GM21367 (cell line): ENCODE measurements around the gene OLFM2.
"Not testable (repeated sequence)": the region's sequence is repeated elsewhere in the genome, so short reads cannot be mapped to it uniquely, and the experiment has no call there.

Experiments
- ATAC-seq: cut with Tn5 transposase; IDR thresholded peaks from one replicate; pipeline ENCODE4 v1.9.1; 2021; ENCODE audit not compliant: unreplicated experiment

OLFM2 gene

DNA sequence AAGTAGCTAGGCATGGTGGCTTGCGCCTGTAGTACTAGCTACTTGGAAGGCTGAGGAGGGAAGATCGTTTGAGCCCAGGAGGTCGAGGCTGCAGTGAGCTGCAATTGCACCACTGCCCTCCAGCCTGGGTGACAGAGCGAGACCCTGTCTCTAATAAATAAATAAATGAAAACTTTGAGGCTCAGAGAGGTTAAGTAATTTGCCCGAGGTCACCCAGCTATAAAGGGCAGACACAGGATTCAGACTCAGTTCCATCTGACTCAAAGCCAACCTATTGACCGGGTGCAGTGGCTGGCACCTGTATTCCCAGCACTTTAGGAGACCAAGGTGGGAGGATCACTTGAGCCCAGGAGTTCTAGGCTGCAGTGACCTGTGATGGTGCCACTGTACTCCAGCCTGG, 7.4 kb upstream of the OLFM2 start:
- ATAC-seq: no peak

DNA sequence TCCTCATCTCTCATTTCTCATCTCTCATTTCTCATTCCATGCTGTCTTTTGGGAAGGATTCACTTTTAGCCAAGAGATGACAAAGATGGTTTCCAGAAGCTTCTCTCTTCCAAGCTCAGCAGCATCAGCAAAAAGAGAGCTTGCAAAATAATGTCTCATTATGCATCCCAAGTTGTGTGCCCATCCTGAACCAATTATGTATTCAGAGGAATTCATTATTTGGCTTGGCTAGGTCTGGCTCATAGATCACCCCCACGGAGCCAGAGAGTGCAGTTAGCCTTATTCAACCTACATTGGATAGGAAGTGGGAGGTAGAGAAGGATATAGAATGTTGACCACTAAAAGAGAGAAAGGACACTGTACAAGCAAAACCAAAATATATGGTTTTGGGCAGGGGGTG, 5.4 kb upstream of the OLFM2 start:
- ATAC-seq: no peak

DNA sequence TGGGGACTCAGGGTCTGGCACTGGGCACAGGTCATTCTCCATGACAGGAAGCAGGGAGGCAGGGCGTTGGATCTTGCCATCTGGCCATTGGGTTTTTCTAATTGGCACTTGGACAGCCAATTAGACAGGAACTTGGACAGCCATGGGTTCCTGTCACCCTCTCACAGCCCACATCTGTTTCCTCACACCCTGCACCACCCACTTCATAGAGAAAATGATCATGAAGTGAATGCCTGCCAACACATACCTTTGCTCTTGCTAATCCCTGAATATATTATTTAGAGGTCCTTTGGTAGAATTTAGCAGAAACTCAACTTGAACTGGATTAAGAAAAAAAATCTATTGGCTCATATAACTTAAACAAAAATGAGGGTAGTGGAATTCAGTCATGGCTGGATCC, 4.9 kb upstream of the OLFM2 start:
- no peak for ATAC-seq

DNA sequence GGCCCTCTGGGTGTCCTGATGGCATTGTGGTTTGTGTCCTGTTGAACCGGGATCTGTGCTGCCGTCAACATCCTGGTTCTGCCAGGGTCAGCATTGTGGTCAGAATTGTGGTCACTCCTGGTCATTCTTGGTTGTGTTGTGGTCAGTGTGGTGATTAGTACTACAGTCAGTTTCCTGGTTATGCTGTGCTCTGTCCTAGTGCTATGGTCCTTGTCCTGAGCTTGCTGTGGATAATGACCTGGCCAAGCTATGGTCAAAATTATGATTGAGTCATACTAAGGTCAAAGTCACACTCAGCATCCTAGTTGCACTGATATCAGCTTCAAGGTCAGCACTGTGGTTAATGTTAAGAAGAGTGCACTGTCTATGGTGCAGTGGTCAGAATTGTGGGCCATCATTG, 4.5 kb upstream of the OLFM2 start:
- no peak for ATAC-seq

DNA sequence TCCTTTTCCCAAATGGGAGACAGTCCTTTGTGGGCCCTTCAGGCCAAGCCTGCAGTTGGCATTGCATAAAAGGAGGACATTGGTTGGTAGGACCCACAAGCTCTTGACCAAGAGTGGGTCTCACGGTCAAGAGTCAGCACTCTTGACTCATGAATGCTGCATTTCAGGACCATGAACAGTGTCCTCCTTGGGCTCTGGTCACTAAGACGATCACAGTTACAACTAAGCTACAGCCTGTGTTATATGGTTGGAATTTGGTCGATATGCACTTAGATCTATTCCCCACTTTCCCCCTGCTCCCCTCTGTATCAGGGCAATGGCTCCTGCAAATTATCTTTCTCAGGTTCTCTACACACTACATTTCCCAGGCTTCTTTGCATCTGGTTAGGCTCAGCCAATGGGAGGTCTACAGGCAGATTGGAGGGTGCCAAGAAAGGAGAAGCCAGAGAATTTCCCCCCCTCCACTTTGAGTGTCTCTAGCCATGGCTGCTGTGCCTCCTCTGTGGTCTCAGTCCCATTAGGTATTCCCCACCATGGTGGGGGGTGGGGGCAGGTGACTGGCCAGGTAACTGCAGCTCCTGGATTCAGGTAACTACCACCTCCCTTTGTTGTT, 3.1 kb upstream of the OLFM2 start:
- ATAC-seq: no peak

DNA sequence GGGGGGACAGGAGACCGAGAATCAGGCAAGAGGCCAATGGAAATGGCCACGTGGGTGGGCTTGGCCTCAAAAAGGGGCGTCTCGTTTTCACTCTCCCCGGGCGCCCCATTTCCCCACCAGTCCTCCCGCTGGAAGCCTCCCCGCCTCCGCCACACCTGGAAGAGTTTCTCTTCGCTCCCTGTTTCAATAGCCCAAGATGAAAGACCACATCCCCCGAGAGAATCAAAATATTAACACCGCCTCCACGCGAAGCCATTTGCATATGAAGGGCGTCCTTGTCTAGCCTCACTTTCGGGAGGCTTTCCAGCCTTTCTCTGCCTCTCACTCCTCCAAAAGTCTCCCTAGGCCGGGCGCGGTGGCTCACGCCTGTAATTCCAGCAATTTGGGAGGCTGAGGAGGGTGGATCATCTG, 691 bp upstream of the OLFM2 start:
- ATAC-seq: no peak

DNA sequence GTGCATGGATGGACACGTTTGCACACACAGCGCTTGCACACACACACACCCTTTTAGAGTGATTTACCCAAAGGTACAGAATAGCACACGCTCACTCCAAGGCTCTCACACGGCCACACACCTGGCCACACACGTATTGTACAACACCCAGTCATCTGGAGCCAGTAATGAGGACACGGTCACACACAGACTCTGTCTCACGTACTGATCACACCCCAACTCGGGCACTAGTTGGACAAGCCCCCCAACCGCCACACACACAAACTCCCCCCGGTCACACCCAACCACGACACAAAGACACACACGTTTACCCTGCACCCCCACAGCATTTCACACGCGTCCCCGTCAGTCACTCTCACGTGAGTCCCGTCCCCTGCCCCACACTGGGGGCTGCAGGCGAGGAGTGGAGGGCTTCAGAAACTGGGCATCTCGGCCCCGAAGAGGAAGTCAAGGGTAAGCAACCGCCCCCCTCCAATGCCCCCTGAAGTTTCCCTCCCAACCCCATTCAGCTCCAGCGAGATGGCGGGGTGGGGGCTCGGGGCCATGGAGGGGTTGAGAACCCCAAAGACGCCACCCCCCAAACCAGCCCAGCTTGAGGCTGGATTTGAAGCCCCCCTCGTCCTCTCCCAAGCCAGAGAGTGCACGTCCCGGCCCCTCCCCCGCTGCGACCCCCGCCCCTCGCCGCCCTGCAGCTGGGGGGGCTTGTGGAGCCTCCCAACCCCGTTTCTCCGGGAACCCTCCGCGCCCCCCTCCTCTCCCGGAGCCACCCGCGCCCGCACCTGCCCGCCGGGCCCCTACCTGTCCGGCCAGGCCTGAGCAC, 599 bp downstream of the OLFM2 start:
- no peak for ATAC-seq

DNA sequence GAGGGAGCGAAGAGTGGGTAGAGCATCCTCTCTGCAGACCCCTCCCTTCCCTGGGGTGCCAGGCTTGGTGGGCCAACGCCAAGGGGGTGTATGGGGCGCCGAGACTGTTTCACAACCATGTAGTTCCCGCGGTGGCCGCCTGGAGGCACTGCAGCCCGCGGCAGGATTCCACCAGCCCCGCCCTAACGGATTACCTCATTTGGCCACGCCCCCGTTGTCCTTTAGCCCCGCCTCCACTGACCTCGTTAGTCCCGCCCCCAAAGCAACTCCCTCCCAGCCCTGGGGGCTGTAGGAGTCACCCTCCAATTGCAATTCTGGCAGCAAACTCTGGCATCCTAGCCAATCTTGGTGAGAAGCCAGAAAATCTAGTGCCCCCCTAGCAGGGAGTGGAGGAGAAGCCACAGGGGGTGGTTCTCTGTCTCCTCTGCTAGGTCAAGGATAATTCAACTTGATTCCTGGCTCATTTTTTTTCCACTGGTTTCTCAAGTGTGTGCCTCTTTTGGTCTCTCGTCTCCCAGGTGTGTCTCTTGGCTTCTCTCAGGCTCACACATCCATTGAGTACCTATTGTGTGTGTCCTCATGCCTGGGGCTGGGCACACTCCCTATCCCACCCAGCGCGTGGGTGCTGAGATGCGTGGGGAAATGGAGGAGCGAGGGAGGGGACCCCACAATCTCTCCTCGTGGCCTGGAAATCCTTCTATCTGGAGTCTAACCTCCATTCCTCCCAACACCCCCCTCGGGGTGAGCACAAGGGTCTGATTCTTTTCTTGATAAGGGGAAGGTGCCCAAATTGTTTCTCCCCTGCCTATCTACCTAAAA, 2.0 kb downstream of the OLFM2 start:
- ATAC-seq: no peak

DNA sequence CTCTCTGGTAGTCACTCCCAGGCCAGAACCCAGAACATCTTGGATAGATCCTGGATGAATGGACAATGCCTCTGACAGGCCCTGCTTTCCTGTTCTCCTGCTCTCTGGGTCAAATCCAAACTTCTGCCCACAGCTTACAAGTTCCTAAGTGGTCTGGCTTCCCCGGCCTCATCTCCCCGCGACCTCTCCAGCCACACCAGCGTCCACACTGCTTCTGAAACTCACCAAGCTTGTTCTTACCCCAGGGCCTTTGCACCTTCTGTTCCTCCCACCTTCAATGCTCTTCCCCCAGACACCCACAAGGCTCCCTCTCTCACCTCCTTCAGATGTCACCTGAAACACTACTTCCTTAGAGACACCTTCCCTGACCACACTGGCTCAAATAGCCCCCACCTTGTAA, 3.5 kb downstream of the OLFM2 start:
- no peak for ATAC-seq

DNA sequence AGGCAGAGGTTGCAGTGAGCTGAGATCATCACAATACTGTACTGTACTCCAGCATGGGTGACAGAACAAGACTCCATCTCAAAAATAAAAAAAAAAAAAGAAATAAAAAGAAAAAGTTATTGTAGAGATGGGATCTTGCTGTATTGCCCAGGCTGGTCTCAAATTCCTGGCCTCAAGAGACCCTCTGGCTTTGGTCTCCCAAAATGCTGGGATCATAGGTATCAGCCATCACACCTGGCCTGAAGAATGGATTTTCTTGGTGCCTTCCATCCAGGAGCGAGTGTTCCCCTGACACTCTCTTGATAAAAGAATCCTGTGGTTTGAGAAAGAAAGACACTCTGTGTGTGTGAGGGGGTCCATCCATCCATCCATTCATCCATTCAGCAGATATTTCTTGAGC, 4.7 kb downstream of the OLFM2 start:
- no peak for ATAC-seq

DNA sequence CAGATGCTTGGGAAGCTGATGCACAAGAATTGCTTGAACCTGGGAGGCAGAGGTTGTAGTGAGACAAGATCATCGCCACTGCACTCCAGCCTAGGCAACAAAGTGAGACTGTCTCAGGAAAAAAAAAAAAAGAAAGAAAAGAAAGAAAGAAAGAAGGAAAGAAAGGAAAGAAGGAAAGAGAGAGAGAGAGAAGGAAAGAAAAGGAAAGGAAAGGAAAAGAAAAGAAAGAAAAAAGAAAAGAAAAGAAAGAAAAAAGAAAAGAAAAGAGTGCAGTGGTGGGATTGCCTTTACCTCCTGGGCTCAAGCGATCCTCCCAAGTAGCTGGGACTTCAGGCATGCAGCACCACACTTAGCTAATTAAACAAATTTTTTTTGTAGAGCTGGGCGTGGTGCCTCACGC, 12.9 kb downstream of the OLFM2 start:
- ATAC-seq: no peak

DNA sequence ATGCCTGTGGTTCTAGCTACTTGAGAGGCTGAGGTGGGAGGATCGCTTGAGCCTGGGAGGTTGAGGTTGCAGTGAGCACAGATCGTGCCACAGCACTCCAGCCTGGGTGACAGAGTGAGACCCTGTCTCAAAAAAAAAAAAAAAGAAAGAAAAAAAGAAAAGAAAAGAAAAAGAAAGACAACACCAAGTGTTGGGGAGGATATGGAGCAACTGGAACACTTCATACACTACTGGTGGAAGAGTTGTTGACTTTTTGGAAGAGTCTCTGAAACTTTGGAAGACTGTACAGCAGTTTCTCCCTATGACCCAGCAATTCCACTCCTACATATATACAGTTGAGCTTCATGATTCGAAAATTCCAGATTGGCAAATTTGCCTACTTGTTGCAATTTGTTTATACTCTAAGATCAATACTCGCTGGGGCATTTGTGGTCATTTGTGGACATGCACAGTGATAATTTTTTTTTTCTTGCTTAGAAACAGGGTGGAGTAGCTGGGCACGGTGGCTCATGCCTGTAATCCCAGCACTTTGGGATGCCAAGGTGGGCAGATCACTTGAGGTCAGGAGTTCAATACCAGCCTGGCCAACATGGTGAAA, 13.4 kb downstream of the OLFM2 start:
- not testable (repeated sequence) for ATAC-seq

DNA sequence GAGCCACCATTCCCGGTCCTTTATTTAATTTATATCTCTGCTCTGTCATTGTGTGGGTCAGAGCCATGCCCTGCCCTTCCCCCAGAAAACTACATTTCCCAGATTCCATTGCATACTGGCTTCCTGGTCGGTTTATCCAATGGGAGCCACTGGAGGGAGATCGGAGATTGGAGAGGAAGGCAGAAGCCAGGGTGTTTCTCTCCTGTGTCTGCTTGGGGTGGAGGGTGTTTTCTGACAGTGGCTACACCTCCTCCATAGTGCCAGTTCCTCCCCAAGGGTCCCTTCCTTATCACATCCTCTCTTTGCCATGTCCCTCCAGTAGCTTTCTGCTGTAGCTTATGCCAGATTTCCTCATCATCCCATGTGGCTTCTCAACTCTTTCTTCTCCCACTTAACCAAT, 19.0 kb downstream of the OLFM2 start:
- no peak for ATAC-seq

DNA sequence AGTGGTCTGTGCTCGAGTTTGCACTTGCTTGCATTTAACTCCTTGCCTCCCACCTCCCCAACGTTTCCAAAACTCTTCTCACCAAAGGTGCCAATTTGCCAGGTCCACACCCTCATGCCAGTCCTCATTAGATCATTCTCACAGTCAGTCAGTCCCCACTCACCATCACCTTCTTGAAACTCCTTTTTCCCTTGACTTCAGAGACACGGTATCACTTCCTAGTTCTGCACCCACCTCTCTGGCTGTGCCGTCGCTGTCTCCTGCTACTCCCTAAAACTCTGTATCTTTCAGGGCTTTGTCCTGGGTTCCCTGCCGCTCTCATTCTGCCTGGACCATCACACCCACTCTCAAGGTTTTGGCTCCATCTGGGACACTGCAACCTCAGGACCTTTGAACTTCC, 19.6 kb downstream of the OLFM2 start:
- no peak for ATAC-seq

DNA sequence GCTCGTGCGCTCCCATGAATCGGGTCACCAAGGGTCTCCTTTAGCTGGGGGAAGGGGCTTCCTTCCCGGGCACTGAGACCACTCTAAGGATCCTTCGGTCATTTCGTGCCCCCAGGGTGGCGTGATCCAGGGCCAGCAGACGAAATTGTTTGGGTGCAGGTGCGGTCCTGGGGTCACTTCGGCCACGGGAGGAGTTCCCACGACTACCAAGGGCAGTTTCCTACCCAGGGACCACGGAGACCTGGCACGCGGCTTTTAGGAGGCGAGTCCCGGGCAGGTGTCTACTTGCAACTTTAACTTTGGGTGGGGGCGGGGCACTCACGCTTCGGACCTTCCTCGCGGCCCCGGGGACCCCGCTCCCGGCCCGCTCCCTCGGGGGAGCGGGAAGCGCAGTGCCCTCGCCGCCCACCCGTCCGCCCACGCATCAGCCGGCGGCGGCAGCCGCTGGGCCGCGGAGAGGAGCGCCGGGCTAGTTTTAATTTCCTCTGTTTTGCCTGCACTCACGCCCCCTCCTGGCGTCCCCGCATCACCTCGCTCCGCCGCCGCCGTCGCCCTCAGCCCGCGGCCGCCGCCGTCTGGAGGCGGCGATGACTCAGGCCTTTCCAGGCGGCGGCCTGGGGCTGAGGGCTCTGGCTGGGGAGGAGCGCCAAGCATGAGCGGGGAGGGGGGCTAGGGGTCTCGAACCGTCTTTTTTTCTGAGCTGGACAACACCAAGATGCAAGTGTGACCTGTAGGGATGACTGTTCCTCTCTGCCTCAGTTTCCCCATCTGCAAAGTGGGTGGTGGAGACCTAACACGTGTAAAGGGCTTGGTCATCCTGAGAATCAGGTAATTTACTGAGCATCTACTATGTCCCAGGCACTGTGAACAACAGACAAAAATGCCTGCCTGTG, 21.8 kb downstream of the OLFM2 start:
- no peak for ATAC-seq

DNA sequence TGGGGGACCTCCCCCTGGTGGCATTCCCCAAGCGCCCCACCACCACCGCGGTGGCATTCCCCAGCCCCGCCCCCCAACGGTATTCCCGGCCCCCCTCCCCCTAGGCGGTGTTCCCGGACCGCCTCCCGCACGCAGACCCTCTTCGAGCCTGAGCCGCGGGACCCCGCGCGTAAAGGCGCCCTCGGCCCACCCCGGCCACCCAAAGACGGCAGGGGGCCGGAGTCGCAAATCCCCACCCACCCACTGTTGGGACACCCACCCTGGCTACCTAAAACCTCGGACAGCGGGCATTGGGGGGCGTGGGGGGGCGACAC, 22.4 kb downstream of the OLFM2 start:
- no peak for ATAC-seq

DNA sequence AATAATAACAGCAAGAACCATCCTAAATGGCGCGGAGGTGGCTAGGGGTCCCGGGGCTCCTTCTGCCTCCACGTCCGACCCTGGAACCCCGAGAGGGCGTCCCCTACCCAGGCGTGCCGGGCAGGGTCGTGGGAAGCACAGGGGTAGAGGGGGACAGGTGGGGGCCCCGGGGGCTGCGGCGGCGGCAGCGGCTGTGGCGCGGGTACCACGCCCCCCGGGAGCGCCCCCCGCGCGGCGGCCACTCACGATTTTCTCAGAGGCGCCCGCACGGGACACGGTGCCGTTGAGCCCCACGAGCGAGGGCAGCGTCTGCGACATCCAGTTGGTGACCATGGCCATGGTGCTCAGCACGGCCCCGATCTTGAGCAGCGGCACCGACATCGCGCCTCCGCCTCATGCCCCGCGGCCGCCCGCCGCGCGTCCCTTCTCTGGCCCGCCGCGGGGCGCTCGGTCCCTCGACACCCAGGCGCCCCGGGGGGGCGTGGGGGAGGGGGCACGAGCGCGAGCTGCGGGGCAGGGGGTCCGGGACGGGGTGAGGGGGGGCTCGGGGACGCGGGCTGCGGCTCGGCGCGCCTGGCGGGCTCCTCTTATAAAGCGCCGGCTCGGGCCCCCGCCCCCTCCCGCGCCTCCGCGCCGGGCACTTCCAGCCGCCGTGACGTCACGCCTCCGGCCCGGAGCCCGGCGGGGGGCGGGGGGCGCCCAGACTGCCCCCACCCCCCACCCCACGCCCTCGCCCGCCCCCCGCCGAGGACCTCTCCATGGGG, 22.9 kb downstream of the OLFM2 start:
- no peak for ATAC-seq

DNA sequence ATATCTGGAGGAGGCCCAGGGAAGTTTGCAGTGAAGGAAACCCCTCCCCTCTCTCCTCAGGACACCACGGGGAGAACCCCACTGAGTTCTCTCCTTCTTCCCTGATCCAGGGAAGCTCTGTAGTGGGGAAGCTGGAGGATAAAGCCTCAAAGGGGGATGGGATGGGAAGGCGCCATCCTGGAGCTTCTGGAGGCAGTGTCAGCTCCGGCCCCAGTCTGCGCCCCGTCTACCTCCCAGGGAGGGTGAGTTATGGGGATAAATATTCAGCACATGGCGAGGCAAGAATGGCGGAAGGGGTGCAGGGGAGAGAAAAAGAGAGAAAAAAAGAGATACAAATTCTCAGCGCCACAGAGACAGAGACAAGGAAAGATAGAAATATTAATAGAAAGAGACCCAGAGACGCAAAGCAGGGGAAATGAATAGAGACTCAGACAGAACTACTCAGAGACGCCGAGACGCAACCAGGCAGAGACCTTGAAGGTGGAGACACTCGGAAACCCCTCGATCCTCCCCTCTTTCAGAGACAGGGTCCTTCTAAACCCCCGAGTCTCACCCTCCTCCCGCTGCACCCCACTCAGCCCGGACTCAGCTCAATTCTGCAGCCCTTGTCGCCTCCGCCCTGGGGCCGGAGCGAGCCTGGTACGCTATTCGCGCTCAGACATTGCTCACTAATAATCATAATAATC, 23.6 kb downstream of the OLFM2 start:
- ATAC-seq: no peak

DNA sequence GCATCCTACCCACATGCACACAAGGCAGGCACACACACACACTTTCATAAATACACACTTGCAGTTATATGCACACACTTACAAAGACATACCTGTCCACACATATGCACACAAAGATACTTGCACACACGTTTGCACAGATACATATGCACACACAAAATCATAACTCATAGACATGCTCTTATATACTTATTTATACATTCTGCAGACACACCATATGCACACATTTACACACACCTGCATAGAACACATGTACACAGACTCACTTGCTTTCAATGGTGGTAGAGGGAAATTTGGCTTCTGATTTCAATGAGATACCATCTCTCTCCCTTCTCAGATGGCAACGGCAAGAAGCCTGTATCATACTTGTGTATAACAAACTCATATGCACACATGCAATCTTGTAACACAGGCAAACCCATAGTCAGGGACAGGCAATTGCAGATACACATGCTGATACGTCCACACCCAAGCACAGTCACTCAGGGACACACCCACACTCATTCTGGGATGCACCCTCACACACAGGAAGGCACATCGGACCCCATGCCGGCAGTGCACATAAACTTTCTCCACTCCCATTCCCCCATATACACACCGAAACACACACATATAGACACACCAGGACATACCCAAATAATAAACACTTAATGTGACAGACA, 24.7 kb downstream of the OLFM2 start:
- no peak for ATAC-seq
